NCI-H1930 (cell line): ENCODE data around the gene SYT7.
"Not testable (repeated sequence)": the region's sequence is repeated elsewhere in the genome, so short reads cannot be mapped to it uniquely, and the experiment has no call there.

Source experiments
- DNase-seq, 2 experiments: peaks; one replicate each; lab custom pipeline; 2025; lab: John Stamatoyannopoulos, UW

SYT7 gene

DNA sequence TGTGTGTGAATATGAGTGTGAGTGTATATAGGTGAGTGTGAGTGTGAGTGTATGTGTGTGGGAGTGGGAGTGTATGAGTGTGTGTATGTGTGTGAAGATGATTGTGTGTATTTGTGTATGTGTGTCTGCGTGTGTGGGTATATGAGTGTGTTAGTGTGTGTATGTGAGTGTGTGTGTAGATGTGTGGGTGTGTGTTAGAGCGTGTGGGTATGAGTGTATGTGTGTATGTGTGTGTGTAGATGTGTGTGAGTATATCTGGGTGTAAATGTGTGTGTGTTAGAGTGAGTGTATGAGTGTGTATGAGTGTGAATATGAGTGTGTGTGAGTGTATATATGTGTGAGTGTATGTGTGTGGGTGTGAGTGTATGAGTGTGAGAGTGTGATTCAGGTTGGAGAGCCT, 83.4 kb downstream of the SYT7 start:
- DNase-seq = no peak

DNA sequence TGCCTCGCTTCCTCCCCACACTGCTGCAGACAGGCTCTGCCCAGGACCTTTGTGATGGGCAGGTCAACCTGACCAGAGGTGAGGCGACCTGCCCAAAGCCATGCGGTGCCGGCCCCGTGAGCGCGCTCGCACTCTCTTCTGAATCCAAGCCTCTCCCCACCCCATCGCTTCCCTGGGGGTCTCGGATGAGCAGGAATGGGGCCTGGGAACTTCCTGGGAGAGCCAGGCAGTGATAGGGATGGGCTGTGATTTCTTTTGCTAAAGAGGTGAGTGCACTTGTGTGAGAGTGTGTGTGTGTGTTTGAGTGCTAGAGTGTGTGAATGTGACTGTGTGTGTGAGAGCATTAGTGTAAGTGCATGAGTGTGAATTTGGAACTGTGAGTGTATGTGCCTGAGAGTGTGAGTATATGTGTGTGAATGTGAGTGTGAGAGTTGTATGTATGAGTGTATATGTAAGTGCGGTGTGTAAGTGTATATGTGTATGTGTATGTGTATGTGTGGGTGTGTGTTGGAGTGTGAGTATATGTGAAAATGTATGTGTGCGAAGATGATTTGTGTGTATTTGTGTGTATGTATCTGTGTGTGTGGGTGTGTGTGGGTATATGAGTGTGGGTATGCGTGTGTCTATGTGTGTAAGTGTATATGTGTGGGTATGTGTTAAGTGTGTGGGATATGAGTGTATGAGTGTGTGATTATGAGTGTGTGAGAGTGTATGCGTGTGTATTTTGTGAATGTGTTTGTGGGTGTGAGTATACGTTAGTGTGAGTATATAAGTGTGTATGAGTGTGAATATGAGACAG, 84.1 kb downstream of the SYT7 start:
- DNase-seq = no peak

DNA sequence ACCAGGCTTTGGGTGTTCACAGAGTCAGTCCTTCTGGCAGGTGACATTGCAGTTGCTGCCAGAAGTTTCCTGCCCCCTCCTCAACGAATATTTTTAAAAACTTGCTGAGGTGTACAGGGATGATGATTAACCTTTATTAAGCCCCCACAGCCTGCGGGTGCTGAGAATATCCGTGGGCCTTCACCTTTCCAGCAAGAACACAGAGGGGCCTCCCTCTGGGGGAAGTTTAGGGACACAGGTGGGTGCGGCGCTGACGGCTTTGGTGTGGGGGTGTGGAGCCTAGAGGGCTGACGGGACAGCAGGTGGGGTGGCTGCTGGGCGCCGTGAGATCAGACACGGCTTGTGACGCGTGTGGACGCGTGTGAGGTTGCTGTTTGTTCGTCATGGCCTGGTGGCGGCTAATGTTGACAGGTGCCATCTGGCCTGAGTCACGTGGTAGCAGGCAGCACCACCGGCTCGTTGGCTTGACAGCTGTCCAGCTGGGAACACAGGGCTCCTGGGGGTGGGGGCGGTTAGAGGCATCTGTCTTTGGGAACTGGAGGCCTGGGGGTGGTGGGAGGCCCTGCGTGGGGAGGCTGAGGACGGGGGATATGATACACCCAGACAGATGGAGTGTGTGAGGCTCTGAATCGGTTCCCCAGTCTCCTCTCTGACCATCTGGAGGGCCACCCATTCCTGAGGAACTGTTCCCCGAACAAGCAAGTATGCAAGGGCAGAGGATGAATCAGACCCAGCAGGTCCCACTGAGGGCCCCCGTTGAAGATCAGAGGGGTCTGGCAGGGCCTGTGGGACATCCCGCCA, 84.9 kb downstream of the SYT7 start:
- no peak for DNase-seq

DNA sequence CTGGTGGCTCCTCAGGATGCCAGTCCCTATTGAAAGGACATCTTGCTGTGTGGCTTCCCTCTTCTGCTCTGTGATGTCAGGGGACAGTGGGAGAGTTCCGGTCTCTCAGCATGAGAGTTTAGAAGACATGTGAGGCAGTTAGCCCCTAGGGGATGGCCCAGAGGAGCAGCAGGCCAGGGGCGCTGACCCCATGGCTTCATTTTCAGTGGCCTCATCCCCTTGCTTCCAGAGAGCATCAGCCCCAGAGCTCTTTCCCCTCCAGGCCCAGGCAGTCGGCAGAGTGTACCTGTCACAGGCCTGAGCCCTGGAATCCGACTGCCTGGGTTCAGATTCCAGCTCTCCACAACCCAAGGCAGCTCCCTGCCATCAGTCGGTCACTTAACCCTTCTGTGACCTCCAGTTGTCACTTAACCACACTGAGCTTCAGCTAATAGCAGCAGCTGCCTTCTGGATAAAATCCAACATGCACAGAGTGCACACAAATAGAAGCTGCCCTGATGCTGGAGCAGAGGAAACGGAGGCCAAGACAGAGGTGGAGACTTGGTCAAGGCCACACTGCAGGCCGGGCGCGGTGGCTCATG, 86.4 kb downstream of the SYT7 start:
- DNase-seq = no peak

DNA sequence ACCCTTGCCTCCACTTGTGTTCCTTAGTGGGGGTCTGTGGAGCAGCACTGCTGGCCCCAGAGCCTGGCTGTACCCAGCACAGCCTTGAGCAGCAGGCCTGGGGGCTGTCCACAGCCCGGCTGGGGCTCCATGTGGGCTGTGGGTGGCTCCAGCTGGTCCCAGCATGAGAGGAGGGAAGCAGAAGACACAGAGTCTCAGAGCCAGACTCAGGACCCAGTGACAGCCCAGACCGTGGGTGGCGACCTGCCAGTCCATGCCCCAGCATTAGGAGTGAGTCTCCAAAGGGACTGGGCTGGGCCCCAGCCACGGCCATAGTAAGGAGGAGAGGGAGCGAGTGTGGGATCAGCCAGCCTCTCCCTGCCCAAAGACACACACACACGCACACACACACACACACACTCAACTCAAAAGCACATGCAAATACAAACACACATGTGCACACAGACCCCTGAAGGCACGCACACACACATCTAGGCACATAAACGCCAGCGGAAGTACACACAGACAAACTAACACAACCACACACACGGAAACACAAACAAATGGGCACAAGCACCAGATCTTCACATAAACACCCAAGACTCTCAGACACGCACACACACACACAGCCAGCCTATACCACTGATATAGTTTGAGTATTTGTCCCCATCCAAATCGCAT, 89.0 kb downstream of the SYT7 start:
- no peak for DNase-seq

DNA sequence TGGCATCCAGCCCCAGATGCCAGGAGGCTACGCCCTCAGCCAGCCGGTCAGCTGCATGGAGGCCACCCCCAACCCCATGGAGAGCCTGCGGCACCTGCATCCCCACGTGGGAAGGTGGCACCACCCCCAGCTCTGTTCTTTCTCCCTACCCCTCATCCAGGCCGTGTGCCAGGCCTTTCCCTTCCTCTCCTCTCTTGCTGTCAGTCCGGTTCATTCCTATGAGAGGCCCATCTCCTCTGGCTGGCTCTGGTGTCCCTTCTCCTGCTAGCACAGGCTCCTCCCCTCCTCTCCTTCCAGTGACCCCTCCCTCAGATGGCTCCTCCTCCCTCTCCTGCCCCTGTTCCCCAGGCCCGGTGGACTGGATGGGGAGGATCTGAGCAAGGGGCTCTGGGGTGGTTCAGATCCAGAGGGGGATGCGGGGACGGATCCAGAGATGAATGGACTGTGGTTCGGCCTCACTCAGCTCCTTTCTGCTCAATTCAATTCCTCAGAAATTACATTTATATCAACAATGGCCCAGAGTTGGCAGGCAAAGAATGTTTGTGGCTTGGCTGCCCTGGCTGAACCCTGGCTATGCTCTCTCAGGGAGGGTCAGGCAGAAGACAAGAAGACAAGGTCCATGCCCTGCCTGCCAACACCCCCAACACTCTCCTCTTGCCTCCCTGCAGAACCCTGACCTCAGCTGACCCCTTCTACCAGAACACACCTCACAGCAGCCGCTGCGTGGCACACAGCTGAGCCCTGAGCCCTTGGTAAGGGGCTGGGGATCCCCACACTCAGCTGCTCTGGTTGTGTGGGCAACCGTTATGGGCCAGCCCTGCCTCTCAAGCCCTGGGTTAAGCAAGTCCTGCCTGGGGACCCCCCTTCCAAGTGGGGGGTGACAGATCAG, 90.8 kb downstream of the SYT7 start:
- no peak for DNase-seq

DNA sequence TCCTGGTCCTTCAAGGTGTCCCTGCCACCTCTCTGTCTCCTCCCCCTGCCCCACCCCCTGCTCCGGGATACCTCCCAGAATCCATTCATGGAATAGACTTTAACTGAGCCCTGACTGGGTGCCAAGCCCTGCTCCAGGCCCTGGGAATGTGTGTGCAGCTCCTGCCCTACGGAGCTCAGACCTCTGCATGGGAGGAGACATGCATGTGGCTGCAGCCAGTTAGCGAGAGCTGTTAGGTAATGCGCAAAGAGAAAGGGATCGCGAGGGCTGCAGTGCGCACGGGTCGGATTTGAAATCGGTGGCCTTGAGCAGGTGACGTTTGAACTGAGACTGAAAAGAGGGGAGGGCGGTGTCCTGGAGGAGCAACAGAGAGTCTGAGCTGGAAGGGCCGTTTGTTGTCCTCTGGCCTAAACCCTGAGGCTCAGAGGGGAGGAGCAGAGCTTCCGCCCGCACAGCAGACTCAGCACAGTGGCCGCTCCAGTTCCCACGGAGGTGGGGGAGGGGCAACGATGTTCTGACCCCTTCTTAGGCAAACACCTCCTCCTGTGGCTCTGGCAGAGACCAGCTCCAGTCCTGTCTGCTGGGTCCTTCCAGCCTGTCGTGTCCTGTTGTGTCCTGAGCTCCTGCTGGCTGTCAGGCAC, 92.1 kb downstream of the SYT7 start:
- no peak for DNase-seq

DNA sequence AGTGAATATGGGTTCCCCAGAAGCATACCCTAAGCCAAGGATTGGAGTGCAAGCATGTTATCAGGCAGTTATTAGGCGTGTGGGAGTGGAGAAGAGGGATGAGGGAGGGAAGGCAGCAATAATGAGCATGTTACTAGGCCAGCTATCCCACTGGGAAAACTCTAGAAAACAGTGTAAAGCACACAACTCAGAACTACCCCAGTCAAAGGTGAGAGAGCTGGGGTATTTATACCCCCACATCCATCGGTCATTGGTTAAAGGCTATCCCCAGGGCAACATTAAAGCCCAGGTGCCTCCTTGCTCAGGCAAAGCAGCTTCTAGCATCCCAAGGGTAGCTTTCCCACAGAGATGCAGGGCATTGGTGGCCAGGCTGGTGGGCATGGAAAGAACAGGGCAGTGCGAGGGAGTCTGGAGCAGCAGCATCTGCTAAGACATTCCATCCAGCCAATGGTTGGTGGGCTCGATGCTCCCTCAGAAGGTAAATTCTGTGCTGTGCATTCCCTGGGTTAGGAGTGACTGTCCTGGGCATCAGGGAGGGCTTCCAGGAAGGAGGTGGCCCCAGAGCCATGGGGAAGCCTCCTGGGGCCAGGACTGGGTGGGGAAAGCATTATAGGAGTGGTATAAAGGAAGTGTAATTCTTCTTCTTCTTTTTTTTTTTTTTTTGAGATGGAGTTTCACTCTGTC, 93.4 kb downstream of the SYT7 start:
- DNase-seq = no peak

DNA sequence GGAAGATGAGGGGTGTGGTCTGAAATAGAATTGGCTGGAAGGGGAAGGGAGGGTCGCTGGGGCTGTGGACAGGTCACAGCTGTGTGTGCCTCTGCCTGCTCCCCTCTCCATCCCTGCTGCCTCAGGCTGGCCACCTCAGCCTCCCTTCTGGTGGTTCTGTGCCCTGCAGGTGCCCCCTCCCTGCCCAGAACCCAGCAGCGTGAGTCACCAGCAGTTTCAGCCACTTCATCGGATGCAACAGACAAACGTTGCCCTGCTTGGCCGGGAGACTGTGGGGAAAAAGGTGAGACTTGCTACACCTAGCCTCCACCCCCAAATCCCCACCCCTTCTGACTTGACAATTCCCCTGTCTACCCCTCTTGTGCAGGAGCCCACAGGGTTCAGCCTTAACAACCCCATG, 94.1 kb downstream of the SYT7 start:
- no peak for DNase-seq

DNA sequence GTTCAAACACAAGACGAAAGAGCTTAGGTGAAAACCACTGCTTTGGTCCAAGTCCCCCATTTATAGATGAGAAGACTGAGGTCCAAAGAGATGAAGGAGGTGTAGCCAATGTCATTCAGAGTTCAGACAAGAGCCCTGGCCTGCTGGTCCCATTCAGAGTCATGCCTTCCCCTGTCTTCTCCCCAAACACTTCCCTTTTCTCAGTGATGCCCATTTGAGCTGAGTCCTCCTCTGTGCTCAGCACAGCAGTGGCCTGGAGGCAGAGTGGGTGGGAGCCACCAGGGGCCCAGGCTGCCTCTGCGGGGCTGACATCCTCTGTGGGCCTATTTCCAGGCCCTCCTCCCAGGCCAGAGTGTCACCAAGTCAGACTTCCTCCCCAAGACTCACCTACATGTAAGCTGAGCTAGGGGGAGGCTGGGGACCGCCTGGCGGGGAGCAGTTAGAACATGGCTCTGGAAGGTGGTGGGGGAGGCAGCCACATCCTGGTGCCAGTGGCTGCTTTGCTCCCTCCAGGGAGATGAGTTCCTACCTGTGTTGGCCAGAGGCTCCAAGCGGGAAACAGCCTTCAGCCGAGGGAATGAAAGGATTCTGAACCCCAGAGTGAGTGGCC, 94.8 kb downstream of the SYT7 start:
- no peak for DNase-seq

DNA sequence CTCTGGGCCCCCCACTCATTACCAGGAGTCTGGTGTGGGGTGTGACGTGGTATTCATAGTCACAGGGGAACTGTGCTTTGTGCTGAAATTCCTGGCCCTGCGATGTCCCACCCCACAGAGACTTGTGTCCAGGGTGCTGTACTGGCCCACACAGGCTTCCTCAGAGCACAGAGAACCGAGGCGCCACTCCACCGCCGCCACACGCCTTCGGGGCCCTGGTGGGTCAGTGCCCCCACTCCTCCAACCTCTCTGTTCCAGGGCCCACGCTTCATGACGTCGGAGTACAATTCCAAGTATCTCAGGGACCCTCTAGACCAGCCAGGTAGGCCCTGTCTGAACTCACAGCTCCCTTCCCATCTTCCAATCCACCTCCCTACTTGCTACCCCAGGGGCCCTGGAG, 95.8 kb downstream of the SYT7 start:
- DNase-seq = no peak

DNA sequence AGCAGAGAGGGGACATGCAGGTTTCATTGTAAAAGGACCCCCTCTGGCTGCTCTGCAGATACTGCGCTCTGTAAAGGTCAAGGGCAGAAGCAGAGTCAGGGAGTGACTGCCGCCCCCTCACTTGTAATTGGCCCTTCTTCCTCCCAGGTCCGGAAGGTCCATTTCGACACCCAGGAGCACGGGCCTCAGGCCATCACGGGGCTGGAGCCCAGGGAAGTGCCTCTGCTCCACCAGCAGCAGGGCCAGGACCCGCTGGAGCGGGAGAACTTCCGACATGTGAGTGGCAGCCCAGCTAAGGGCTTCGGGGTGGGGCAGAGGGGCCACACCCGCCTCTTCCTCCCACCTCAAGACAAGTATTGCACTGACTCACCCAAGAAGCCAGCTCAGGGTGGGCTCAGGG, 96.3 kb downstream of the SYT7 start:
- no peak for DNase-seq

DNA sequence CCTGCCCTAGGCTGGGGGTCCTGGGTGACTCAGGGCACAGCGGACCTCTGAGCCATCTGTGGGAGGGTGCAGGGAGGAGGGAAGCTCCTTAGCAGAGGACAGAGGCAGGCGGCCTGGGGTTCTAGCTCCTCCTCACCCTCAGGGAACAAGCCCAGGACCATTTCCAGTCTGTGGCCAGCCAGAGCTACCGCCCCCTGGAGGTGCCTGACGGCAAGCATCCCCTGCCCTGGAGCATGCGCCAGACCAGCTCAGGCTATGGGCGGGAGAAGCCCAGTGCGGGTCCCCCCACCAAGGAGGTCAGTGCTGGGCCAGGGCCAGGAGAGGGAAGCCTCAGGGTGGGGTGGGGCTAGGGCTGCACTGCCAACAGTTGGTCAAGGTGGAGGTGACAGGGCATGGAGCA, 98.4 kb downstream of the SYT7 start:
- DNase-seq = peak in 1 of 2 experiments; percentile 15

DNA sequence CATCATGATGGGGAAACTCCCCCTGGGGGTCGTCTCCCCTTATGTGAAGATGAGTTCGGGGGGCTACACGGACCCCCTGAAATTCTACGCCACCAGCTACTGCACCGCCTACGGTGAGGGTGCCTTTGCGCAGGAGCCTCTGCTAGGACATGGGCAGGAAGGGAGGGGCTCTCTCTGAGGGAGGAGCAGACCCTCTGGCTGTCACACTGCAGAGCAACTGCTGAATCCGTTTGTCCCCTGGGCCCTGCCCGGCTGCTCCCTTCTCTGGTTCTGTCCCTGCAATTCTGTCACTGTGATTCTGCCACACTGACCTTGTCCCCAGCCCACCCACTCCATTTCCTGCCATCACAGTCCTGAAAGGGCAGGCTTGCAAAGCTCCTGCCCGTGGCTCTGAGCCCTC, 99.1 kb downstream of the SYT7 start:
- DNase-seq = no peak

DNA sequence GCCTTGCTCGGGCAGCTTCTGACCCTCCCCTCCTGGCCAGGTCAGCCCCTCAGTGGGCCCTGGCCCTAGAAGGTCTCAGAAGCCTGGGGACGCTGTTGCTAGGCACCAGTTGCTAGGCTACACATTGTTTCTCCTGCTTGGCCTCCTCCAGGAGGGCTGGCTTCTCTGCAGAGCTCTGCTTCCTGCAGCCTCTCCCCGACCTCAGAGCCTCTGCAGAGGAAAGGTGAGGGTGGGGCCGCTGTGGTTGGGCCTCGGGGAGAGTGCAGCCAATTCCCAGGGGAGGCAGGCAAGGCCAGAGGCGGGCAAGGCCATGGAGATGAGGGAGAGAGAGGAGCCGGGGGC, 99.9 kb downstream of the SYT7 start:
- peak in 1 of 2 experiments; percentile 5 for DNase-seq

DNA sequence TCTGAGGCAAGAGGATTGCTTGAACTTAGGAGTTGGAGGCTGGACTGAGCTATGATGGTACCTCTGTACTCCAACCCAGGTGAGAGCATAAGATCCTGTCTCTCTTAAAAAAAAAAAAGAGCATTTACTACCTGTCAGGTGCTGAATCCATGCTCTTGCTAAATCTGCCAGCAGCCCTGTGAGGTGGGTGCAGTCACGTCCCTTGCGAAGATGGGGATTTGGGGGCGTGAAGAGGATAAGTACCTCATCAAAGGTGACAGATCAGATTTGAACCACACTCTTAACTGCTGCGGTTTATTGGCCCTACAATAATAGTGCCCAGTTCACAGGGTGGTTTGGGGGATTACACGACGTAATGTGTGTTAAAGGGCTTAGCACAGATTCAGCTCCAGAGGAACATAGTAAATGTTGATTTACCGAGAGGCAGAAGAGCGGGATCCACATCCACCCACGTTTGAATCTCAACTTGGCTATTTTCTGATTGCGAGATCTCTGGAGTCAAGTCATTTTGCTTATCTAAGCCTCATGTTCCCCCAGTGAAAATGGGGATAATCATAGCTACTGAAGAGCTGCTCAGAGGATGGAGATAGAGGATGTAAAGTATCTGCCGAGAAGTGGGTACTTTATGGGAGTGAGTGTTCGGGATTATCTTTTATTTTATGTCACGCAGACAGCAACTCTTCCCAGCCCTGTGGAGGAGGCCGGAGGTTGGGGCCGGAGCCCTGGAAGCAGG, 100.4 kb downstream of the SYT7 start:
- no peak for DNase-seq

DNA sequence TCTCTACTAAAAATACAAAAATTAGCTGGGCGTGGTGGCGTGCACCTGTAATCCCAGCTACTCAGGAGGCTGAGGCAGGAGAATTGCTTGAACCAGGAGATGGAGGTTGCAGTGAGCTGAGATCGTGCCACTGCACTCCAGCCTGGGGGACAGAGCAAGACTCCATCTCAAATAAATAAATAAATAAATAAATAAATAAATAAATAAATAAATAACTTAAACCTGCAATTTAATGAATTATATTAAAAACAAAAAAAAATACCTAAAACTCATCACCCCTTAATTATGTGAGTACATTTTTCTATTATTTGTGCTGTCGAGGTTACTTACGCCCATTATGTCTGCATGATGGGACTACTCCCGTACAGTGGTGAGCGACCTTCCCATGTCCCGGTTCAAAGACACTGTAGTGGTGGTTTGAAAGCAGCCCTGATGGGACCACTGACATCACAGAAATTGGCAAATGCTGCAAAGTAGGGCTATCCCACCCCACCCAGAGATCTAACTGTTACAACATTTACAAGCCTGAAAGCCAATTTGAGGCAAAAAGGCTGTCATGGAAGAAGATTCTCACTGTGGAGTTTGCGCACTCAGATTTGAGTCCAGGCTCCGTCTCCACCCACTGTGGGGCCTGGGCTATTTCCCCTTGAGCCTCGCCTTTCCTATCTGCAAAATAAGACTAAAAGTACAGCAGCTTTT, 101.4 kb downstream of the SYT7 start:
- not testable (repeated sequence) for DNase-seq

DNA sequence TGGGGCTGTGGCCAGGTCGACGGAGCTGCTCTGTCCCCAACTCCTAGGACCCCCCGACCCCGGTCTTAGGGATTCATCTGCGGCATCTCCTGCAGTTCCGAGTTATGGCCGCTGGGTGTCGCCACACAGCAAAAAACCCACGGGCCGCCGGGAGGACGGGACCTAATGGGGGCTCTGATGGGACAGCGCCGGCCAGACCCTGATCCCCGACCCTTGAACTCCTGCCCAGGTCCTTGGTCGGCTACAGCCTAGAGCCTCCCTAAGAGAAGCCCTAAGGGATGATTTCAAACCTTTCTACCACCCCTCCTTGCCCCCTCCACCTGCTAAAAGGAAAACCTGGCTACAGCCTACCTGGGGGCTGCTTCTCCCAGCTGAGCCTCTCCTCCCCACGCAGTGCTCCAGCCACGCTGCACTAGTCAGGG, 103.1 kb downstream of the SYT7 start:
- peak; percentile 7 to 31 for DNase-seq

DNA sequence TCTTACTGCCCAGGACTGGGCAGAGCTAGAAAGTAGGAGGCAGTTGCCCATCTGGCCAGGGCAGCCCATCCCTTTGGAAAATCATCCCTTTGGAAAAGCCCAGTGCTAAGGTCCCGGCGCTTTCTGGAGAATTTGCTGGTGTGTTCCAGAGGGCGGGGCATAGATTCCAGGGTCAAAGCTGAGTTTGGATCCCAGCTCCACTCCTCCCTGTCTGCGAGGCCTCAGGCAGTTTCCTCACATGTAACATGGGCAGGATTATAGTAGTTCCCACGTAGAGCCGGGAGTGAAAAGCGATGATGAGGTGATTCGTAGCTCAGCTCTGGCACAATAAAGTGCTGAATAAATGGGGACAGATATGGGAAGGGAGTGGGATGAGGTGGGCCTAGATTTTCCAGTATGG, 103.8 kb downstream of the SYT7 start:
- DNase-seq = no peak
